HG03025 (cell line): Measurements from ENCODE around the gene CMSS1.
A peak's percentile ranks its signal among the peaks of the same experiment; 100 is the strongest.
"Not testable (repeated sequence)": the region's sequence is repeated elsewhere in the genome, so short reads cannot be mapped to it uniquely, and the experiment has no call there.

Source experiments
- ATAC-seq: cut with Tn5 transposase; IDR thresholded peaks from one replicate; pipeline ENCODE4 v1.9.1; 2021; ENCODE audit warnings: mild to moderate bottlenecking, moderate library complexity; ENCODE audit not compliant: unreplicated experiment, low FRiP score

Gene CMSS1

DNA sequence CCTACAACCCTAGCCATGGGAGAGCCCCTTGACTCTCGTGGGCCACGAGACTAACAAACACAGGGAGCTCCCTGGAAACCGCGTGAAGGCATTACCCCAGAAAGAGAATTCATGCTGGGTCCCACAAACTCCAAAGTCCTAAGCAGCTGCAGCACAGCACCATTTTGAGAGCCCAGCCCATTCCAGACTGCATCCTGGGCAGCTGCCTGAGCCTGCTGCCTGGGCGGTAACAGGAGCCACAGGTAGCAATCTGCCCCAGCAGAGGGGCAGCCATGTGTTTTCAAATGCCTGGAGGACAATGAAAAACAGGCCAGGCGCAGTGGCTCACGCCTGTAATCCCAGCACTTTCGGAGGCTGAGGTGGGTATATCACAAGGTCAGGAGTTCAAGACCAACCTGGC lies 380.2 kb downstream of the CMSS1 start:
- ATAC-seq: no peak

DNA sequence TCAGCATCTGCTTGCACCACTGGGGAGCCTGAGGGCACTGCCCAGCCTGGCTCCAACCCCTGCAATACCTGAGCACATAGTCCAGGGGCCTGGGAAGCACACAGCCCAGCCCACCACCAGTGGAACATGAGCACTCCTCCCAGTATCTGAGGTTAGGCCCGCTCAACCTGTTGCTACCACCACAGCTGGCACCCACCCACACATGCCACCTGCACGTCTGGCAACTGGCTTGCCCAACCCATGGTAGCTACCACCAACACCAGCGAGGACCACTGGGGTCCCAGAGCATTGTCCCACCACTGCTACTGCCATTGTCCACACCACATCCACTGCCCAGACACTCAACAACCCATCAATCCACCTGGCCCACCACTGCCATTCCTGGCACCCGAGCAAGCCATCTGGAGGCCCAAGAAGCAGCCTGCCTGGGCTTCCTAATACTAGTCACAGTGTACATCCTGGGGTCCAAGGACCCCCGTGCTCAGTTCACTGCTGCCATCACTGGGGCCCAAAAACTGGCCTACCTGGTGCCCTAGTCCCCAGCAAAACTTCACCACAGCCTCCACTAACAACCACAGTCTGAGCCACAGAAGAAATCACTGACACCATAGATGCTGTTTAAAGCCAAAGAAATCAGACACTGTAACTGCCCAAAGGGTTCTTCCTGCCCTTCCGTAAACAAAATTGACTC lies 381.1 kb downstream of the CMSS1 start:
- ATAC-seq: no peak

DNA sequence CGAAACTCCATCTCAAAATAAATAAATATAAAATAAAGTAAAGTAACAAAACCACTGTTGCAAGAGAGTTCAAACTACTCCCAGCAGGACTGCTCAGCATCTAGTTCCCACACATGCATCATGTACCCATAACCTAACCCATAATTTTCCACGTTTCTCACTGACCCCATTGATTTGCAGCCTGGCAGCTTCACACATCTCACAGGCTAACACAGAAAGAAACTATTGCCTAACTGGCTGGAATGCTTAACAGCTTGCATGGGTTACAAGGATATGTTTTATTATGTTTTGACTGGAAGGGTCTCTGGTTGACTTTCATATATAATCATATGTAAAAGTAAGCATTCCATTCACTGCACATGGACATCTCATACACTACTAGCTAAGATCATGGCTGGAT lies 387.5 kb downstream of the CMSS1 start:
- no peak for ATAC-seq

DNA sequence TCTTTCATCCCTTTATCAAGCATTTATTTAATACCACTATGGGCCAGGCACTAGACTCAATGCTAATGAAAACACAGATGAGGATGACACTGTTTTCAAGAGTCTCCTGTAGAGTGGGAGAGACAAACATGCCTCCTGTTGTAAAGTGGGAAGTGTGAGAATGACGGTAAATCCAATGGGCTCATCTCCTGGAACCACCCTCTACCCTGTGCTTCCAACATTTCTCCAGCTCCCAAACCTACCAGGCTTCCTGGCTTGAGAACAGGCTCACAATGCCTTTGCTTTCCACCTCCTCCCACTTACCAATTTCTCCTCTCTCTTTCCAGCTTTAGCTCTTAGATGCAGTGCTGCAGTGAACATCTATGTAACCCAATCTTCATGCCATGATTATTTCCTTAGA lies 389.0 kb downstream of the CMSS1 start:
- no peak for ATAC-seq

DNA sequence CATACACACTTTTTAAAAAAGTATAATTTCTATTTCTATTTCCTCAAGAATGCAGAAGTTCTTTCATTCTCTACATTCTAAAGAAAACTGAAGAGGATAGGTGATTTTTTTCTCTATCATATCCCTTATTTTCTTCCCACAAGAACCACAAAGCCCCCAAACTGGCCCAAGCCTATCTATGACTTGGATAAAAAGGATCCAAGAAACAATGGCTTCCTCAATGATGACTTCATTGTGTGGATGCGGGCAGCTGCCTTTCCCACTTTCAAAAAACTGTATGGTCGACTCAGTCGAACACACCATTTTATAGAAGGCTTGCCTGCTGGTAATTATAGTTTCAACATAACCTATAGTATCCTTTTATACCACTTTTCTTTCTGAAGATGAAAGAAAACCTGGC lies 390.2 kb downstream of the CMSS1 start:
- ATAC-seq: no peak

DNA sequence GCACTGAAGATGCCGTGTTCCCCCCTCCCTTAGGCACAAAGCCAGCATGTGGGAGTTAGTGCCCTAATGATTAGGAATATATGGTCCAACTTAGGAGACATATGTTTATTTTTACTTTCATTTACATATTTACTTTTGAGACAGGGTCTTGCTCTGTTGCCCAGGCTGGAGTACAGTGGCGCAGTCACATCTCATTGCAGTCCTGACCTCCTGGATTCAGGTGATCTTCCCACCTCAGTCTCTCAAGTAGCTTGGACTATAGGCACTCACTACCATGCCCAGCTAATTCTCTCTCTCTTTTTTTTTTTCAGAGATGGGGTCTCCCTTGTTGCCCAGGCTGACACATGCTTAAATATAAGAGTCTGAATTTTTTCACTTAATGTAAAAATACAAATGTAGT lies 391.5 kb downstream of the CMSS1 start:
- ATAC-seq: no peak

DNA sequence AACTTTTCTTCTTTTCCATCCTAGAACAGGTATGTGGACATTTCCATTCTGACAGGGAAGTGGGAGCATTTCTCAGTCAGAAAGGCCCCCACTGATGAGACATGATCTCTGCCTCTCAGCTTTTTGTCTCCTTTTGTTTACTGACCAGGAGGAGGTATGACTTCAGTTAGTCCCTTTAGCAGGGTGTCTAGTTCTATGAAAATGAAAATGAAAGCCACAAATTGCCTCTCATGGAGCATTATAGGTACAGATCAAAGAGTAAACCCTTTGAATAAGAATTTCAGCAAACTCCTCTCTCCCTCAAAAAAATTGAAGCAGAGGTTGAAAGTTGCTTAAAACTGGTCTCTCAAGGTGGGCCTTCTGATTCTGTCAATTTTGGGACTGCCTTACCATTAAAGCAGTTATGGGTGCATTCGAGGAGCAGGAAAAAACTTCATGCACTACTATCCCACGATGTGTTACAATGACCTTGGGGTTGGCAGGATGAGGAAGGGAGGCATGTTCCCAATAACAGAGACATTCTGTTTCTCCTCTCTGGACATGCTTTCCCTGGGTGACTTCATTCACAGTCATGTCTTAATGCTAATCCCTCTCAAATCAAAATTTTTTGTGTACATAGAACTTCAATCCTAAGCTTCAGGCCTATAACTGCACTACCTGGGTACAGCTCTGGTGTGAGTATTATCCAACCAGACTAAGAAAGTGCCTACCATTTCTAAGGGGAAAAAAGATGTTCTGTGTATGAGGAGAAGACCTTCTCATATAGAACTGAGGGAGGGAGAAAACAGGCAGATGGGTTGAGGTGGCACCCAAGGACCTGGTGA lies 392.5 kb downstream of the CMSS1 start:
- peak; percentile 98 for ATAC-seq

DNA sequence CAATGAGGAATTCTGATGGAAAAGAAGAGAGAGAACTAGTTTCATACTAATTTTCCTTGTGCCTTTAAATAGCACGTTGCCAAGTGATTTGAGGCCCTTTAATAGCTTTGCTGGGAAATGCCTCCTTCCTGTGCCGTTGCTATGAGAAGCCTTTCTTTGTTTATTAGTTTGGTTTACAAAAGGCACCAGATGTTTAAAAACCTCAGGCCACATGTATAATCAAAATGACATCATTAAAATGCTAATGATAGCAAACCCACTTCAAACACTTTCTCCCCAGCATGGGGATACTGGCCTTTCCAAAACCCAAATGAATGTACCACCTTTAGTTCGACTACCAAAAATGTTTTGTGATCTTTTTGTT lies 393.1 kb downstream of the CMSS1 start:
- ATAC-seq: no peak

DNA sequence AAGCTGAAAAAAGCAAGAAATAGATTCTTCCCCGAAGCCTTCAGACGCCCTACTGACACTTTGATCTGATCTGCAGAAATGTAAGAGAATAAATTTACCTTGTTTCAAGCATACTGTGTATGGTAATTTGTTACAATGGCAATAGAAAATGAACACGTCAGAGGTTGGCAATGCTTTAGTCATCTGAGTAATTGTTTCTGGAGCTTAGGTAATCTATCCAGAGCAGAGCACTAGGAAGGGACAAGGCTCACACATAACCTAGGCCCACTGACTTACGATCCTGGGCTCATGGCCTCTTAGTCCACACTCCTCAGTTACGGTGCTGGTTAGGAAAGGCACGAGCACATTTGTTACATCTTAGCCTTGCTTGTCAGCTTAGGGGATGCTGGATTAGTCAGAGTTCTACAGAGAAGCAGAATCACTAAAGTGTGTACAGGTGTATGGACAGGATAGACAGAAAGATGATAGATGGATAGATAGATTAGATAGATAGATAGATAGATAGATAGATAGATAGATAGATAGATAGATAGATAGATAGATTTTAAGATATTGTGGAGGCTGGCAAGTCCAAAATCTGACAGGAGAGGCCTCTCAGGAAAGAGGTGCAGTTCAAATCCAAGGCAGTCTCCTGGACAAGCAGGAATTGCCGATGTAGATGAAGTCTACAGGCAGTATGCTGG lies 396.4 kb downstream of the CMSS1 start:
- ATAC-seq: no peak

DNA sequence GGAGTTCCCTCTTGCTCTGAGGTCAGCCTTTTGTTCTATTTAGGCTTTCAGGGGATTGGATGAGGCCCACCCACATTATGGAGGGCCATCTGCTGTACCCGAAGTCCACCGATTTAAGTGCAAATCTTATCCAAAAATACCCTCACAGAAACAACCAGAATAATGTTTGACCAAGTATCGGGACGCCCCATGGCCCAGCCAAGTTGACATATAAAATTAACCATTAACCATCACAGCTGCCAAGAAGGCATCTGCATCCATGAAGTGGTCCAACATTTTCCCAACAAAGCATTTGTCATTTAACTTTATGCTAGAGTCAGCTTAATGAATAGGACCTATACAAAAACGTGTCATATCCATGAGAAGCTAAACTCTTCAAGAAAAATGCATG lies 396.9 kb downstream of the CMSS1 start:
- no peak for ATAC-seq

DNA sequence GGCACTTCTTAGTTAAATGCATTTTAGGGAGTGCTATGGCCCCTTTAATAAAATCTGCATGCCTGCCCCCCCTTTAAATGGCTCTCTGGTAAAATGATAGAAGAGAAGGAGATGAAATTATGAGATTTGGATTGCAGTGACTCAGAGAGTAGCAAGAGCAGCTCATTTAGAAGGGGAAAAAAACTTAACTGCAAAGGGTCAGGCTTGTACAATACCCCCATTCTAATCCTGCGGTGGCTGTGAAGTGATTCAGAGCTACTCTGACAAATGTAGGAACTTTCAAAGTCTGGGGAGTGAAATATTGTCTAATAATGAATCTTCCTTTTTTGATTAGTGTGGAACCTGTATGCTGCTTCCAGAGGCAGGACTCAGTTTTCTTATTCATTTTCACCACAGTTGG lies 399.1 kb downstream of the CMSS1 start:
- ATAC-seq: no peak

DNA sequence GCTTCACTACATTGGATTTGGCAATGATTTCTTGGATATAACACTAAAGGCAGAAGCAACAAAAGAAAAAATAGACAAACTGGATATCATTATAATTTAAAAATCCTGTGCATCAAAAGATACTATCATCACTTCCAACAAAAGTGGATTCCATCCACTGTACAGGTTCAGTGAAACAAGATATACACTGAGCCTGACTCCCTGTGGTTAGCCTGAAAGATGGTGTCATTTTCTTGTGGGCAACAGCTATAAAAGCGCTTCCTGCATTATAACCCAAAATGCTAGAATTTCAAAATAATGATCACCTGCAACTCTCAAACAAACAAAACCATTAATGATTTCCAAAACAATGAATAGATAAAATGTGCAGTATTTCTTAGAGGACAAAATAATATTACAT lies 403.5 kb downstream of the CMSS1 start:
- no peak for ATAC-seq

DNA sequence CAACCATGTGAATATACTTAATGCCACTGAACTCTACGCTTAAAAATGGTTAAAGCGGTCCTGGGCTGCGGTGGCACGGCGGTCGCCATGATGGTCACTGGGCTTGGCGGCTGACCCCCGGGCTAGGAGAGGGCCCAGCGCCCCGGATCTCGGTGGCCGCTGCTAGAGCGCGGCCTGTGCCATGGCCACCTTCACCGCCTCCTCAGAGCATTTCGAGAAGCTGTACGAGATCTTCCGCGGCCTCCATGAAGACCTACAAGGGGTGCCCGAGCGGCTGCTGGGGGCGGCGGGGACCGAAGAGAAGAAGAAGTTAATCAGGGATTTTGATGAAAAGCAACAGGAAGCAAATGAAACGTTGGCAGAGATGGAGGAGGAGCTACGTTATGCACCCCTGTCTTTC lies 407.5 kb downstream of the CMSS1 start:
- ATAC-seq: no peak

DNA sequence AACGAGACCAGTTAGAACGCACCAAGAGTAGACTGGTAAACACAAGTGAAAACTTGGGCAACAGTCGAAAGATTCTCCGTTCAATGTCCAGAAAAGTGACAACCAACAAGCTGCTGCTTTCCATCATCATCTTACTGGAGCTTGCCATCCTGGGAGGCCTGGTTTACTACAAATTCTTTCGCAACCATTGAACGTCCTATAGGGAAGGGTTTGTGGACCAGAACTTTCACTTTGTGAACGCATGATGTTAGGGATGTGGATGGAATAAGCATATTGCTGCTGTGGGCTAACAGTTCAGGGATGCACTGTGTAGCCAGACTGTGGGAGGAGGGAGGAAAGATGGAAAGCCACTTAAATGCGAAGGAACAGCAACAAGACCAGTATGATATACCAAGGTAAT lies 408.2 kb downstream of the CMSS1 start:
- ATAC-seq: no peak

DNA sequence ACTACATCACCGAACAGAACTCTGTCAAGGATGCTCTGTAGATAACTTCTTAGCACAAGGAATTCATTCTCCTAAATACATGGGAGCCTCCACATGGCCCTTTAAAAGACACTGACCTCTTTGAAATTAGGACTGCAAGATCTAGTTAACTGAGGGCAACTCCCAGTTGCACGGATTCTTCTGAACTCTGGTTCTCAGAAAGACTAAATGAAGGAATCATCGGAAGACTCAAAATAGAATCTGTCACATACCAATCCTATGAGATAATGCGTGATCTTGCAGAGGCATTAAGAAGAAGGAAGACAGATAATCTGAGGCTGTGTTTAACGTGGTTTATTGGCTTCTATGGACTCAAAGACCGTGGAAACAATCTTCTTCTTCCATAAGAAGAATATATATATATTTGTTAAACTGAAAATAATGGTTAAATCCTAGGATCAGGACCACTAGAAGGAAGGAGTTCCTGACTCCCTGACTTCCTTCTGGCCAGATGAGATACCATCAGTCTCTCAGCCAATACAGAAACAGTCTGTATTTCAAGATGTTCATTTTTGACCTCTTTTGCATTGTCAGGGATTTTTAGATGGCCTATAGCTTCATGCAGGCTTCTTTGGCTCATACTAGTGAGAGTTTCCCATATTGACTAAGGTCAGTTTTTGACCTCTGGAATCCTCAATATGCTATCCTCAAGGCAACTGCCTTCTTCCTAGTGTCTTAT lies 409.2 kb downstream of the CMSS1 start:
- no peak for ATAC-seq

DNA sequence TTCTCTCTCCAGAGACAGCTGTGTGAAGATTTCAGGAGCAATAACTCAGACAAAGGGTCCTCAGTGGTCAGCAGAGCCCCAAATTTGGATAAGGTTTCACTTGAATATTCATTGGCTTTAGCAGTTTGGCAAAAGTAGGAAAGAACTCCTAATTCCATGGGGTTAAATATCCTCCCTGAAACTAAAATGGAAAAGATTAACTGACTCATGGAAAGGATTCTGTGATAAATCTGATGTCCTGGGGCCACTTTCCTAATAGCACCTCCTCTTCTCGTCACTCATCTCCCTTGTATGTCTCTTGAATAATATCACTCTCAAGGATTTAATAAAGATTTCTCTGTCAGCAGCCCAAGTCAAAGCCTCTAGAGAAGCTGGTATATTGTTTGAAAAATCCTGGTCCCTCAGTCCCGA lies 409.9 kb downstream of the CMSS1 start:
- no peak for ATAC-seq

DNA sequence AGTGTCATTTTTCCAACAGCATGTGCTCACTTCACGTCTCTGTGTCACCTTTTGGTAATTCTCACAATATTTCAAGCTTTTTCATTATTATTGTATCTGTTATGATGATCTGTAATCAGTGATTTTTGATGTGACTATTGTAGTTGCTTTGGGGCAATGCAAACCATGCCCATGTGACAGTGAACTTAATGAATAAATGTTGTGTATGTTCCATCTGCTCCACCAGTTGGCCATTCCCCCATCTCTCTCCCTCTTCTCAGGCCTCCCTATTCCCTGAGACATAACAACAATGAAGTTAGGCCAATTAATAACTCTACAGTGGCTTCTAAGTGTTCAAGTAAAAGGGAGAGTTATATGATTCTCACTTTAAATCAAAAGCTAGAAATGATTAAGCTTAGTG lies 410.6 kb downstream of the CMSS1 start:
- no peak for ATAC-seq

DNA sequence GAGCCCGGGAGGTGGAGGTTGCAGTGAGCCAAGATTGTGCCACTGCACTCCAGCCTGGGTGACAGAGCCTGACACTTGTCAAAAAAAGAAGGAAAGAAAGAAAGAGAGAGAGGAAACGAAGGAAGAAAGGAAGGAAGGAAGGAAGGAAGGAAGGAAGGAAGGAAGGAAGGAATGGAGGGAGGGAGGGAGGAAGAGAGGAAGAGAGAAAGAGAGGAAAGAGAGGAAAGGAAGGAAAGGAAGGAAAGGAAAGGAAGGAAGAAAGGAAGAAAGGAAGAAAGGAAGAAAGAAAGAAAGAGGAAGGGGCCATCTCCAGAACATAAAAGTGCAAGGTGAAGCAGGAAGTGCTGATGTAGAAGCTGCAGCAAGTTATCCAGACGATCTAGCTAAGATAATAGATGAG lies 411.5 kb downstream of the CMSS1 start:
- not testable (repeated sequence) for ATAC-seq

DNA sequence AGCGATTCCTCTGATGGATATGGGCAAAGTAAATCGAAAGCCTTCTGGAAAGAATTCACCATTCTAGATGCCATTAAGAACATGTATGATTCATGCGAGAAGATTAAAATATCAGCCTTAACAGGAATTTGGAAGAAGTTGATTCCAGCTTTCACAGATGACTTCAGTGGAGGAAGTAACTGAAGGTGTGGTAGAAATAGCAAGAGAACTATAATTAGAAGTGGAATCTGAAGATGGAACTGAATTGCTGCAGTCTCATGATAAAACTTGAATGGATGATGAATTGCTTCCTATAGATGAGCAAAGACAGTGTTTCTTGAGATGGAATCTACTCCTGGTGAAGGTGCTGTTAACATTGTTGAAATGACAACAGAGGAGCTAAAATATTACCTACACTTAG lies 413.0 kb downstream of the CMSS1 start:
- no peak for ATAC-seq
